GM18511 (cell line): ENCODE results near the gene RHEBL1.
"Not testable (repeated sequence)": the region's sequence is repeated elsewhere in the genome, so short reads cannot be mapped to it uniquely, and the experiment has no call there.

Experiments
- ATAC-seq: cut with Tn5 transposase; IDR thresholded peaks from one replicate; pipeline ENCODE4 v1.9.1; 2021; ENCODE audit warnings: mild to moderate bottlenecking, moderate library complexity; ENCODE audit not compliant: unreplicated experiment

Gene RHEBL1

DNA sequence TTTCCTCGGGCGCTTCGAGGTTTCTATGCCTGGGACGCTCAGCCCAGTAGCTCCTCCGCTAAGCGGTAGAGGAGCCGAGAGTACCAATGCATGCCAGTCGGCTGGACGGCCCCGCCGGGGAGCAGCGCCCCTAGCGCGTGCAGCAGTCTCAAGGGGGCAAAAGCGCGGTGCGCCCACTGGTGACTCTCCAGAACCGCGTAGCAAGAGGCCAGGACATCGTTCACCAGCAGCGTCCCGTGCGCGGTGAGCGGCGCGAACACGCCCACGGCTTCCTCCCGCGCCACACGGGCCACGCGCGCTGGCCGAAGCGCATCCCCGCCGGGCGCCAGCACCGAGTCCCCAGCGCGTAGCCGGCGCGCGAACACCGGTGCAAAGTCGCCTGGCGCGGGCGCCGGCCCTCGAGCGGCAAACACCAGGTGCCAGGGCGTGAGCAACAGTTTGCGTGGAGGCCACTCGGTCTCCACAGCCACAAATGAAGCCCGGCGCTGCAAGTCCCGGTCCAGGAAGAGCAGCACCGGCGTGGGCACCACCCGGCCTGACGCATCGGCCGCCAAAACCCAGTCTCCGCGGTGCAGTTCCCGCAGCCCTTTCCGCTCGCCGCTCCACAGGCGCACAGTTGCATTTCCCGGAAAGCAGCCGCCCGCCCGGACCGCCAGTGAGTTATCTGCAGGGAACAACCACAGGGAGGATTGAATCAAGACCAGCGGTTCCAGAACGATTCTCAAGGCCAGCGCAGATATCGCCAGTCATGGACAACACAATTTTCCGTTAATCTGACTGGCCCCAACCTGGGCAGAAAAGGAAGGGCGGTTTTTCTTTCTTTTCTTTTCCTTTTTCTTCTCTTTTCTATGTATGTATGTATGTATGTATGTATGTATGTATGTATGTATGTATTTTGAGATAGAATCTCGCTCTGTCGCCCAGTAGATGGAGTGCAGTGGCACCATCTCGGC is 20.3 kb upstream of the RHEBL1 start:
- no peak for ATAC-seq

DNA sequence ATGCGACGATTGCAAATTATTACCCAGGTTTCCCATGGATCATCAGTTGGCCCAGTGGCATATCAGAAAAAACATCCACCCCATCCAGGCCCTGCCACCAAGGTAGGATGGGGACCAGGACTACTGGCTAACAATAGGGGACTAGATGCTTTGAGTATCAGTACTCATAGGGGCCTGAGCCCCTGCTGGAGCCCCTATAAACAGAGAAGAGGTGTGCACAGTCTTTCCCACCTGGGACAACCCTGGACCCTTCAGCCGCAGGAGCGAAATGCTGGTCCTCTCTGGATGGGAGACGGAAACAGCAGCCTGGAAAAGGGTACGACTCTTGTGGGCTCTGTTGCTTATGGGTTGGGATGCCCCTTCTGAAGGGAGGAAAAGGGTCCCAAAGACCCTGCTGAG is 19.2 kb upstream of the RHEBL1 start:
- ATAC-seq = no peak

DNA sequence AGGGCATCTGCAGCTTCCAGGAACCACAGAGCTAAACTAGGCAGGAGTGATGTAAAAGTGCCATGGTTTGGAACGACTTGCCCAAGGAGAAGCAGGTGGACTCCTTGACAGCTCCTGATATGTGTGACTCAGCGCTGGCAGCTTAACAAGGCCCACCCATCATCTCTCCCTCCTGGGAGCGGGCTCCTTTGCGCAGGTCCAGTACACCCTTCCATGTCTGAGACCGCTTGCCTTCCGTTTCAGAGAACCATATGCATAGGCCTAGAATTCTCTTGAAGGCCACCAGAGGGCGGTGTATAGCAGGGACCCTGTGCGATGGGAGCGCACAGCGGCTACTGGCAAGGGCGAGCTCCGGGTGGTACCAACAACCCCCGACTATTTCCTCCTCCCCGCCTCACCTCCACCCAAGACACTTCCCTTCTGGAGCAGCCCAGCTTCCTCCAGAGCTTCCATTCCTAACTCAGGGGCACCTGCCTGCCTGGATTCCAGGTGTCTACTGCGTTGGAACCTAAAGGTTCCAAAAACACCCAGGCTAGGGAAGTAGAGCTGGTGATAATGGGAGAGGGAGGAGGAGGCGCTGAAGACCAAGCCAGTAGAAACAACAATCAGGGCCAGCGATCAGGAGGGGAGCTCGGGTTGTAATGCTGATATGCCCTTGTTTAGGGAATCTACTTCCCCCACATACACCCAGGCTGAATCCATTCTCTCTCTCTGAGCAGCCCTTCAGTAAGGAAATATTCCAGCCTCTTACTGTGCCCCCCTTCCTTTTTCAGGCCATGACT is 18.6 kb upstream of the RHEBL1 start:
- peak; percentile 90 for ATAC-seq

DNA sequence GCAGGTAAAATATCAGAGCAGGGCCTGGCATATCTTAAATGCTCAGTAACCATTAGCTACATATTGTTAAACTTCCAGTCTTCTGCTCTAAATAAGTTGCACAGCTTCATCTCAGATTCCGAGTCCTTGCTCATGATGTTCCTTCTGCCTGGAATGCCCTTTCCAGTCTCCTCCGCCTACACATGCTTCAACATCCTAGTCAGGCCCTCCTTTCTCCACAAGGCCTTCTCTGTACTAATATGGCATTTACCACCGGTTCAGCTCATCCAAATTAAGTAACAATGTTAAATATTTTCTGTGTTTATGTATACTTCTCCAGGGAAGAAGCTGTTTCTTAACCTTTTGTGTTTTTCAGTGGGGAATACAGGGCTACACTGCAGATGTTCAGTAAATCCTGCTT is 16.3 kb upstream of the RHEBL1 start:
- no peak for ATAC-seq

DNA sequence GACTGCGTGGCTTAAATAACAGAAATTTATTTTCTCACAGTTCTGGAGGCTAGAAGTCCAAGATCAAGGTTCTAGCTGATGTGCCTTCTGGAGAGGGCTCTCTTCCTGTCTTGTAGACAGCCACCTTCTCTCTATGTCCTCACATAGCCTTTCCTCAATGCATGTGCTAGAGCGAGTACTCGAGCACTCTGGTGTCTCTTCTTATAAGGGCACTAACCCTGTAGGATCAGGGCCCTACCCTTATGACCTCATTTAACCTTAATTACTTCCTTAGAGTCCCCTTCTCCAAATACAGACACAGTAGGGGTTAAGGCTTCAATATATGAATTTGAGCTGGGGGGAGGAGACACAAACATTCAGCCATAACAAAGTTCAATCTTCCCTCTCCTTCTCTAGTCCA is 14.7 kb upstream of the RHEBL1 start:
- ATAC-seq = no peak

DNA sequence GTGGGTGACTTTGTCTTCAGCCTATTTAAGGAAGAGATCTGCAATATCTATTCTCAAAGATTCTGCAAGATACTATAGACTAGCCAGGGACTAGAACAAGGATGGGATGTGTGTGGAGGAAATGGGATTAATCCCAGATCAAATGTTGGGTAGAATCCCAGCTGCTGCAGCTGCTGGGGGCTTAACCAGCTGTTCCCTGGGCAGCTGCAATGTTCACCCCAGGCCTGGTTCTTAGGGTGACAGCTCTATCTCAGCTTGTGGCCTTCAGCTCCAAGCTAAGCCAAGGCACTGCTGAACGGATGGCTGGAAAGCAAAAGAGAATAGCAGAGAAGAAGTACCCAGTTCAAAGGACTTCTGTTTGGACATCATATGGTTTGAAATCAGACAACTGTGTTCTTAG is 10.0 kb upstream of the RHEBL1 start:
- no peak for ATAC-seq

DNA sequence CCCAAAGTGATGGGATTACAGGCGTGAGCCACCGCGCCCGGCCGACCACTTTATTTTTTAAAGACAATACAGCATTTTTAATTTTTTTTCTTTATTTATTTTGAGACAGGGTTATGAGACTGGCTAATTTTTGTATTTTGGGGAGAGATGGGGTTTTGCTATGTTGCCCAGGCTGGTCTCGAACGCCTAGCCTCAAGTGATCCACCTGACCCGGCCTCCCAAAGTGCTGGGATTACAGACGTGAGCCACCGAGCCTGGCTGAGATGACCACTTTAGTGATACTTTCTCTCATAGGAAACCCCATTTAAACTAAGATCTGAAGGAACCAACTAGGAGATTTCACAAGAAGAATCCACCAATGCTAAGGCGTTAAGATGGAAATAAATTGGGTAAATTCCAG is 1.2 kb upstream of the RHEBL1 start:
- no peak for ATAC-seq

DNA sequence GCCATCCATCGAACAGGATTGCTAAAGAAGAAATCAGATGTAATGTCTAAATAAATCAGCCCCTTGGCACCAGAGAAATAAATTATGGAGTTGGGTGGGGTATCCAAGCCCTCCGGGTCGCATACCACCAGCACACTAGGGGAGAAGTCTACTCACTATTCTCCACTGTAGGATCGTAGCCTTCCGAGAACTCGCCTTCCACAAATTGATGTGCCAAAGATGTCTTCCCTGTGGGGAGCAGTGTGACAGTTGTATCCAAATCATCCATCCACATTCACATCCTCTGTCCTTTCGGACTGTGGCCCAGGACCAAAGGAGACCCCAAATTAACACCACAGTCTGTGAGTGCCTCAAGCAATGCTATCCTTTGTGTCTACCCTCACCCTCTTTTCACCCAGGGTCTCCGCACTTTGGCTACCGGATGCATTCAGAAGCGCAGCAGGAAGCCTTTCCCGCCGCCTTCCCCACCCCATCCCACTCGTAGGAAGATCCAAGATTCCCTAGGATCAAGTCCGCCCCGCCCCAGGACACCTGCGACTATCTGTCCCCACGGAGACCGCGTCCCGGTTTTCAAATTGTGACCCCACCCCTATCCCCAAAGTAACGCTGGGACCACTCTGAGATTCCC is 786 bp downstream of the RHEBL1 start:
- no peak for ATAC-seq

DNA sequence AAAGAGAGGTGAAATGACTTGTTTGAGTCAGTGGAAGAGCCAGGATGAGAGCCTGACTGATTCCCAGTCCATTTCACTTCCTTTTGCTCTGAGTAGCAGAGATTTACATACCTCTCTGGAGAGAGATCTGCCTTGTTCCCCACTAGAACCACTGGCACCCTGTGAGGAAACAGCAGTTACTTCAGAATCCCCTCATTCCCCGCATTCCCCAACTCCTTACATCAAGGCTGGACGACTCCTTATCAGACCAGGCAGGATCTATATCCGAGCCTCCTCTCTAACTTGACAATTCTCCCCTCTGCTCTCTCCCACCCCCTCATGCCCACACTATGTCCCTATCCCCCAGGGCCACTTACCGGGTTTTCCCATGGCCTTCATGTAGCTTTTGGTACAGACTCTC is 3.7 kb downstream of the RHEBL1 start:
- ATAC-seq = no peak

DNA sequence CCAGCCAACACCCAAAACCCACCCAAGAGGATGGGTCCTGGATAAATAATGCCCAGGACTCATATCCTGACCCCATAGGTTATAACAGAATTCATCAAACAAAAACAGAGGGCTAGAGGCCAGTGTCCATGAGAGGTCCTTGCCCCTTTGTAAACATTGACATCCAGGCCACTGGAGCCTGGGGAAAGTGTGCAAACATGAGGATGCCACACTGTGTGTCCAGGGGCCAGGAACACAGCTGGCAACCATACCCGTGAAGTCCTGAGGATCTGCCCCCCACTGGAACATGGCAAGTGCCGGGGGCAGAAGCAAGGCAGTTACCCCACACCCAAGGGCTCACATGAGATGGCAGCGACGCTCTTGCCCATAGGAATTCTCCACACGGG is 5.0 kb downstream of the RHEBL1 start:
- no peak for ATAC-seq

DNA sequence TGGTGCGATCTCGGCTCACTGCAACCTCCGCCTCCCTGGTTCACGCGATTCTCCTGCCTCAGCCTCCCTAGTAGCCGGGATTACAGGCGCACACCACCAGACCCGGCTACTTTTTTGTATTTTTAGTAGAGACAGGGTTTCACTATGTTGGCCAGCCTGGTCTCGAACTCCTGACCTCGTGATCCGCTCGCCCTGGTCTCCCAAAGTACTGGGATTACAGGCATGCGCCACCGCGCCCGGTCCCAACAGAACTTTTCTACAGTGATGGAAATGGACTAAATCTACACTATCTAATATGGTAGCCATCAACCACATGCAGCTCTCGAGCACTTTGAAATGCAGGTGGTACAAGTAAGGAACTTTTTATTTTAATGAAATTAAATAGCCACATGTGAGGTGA is 7.9 kb downstream of the RHEBL1 start:
- ATAC-seq = not testable (repeated sequence)

DNA sequence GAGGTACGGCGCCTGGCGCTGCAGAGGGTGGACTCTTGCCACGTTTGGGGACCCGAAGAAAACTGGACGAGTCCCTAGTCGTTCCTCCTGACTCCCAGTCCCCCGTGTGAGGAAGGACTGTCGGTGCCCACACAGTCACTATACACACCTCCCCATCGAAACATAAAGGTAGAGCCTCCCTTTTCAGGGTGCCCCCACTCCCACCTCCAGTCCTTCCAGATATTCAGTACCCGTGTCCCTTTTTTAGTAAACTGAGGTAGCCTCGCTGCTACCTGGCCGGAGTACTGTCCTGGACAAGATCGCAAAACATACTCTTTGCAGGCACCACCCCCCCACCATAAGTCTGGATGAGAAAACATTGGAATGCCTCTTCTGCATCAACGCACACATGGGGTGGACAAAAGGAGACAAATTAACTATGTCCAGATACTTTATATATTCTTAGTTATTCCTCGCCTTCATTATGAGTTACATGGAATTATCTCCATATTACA is 8.6 kb downstream of the RHEBL1 start:
- no peak for ATAC-seq

DNA sequence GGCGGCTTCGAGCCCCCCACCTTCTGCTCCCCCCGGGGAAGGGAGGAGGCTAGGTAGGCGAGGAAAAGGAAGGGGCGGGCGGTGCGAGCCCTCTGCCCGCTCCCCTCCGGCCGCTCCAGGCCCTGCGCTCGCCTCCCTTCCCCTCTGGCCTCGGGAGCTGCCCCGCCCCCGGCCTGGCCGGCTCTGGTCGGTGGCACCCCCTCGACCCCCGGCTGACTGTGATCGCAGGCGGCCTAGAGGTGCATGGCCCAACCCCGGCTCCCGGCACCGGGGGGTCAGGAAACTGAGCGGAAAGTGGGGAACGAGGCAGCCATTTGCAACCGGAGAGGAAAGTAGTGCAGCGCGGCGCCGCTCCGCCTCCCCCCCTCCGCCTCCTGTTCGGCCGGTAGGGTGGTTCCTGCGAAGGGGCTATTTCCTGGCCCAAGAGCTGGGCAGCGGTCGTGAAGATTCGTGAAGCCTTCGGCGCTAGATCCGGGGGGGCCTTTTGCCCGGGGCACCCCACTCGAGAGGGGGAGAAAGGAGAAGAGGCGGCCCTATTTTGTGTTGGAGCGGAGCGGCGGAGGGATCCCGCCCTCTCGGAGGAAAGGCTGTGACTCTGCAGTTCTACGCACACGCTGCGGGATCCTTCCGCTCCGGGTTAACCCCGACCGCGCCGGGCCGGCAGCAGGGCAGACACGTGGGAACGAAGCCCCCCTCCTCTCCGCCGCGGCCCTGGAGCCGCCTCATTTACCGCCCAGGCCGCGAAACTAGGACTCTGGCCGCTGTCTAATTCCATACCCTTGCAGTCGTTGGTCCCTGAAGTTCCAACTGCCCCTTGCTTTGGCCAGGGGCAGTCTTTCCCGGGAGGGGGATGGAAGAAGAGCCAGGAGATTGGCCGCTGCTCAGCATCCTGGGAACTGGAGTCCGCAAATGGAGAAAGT is 9.3 kb downstream of the RHEBL1 start, which contains the start of gene KMT2D:
TSS of gene KMT2D (minus strand) at position 558 of the 920 bp plus-strand sequence. CDS start 5,470 bp downstream, outside the sequence.
- ATAC-seq = peak; percentile 62

DNA sequence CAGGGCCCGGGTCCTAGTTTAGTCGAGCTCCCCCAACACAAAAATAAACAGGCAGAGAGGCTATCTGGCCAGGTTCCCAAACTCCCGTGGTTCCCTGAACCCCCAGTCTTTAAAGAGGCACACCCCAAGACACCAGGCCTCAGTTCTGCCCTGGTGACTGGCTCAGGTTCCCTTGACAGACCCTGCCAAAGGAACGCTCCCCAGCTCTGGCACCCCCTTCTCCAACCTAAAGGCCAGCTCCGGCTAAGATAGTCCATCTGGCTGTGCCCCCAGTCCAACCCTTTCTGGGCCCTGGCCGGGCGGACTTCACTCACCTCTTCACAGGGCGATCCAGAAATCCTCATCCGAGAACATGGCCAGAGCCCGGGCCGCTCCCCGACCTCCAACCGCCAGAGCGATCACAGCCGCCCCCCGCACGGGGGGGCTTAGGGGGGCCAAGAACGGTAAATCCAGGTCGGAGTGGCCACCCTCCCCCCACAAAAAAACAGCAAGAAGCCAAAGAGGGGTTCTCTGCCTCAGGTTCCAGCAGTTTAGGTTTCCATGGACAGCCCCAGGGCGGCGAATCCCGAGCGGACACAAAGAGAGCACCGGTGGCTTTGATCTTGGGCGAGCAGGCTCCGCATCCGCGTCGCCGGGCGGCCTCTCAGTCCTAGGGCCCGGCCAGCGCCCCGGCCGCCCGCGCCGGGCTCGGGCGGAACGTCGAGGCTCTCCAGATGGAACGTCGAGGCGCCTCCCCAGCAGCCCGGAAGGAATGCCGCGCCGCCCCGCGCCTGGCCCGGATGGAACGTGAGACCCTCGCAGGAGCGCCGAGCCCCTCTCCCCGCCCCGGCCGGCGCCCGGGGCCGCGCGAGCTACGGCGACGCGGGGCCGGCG is 10.2 kb downstream of the RHEBL1 start:
- peak; percentile 1 for ATAC-seq

DNA sequence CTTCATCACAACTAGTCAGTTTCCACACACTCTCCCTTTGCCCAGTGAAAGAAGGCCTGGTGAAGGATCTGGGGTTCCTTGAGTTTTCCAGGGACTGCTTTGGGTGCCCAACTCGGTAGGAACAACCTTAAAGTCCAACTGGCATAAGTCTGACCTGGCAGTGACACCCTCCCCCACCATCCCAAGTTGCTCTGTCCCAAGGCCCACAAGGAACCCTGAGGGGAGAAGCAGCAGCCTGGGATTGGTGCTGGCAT is 10.8 kb downstream of the RHEBL1 start:
- no peak for ATAC-seq

DNA sequence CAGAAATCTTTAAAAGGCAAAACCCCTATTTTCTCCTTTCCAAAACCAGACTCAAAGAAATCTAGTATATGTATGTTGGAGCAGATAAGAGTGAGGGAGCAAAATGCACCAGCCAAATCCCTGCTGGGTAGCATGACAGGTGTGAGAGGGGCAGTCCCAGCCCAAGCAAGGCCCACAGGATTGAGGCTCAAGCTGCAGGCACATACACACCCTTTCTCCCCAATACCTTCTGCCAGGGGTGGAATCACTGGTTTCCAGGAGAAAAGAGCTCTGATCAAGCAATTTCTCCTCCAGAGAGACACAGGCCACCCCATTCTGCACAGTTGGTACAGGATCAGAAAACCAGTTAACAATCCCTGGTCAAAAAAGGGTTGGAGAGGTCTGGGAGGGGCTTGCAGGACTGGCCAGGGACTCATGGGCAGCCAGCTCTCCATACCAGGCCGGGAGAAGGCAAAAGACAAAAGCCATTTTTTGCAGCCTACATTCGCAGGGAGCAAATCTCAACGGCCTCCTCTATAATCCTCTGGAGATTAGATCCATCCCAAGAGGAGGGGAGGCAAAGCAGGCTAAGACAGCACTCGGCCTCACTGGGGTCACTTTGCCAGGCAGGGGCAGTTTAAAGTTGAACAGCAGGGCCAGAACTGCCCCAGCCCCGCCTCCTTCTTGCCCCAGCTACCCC is 11.3 kb downstream of the RHEBL1 start:
- ATAC-seq = no peak

DNA sequence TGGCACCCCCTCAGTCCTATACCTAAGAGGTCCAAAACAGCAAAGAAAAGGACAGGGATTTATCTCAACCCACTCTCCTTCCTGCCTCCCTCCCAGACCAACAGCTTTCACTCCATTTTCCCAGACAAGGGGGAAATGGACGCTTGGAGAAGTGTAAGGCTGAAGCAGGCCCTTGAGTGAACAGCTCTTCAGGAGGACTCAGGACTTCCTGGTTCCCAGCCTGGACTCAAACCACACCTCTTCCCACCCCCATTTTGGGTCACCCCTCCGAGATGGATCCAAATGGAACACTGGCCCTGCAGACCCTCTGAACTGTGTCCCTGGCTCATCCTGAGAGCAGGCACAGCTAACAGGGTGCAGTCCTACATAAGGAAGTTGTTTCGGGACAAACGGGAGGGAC is 11.9 kb downstream of the RHEBL1 start:
- no peak for ATAC-seq

DNA sequence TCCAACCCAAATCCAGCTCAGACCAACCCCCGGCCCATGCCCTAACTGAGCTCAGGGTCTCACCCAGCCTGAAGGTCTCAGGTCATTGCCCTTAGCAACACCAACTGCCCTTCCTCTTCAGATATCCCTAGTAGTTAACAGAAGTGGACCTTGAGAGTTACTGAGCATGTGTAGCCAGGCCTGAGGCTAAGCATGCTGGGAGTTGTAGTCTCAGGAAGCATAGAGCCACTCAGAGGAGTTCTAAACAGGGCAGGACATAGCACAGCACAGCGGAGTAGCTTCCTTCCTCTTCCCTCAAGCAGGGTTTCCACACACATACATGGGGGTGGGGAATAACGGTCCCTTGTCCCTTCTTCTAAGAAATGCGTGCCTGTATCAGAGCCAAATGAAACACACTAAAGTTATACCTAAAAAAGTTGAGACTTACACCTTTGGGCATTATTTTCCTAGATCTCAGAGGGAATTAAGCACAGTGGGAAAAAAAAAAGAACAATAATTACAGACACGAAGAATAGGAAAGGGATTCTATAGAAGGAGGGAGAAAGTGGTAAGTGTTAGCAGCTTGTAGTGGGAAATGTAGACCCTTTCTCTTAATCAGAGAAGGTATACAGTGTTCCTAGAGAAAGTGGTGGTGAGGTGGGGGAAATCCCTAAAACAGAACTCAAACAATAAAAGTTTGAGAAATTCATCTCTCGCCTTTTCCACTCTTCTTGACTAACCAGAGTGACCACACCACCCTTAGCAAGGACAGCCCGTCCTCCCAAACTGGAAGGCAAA is 13.6 kb downstream of the RHEBL1 start:
- ATAC-seq = peak; percentile 70
